Effector CD8-positive, alpha-beta T cell (primary cell): ENCODE measurements around the gene TBL1X.
"Not testable (repeated sequence)": the region's sequence is repeated elsewhere in the genome, so short reads cannot be mapped to it uniquely, and the experiment has no call there.

Experiments used
- DNase-seq: peaks from one replicate; lab custom pipeline; 2025; lab: John Stamatoyannopoulos, UW

Gene TBL1X

GRCh38 chrX:9765737-9766097 lies 300.9 kb downstream of the TBL1X start, which contains the start of gene GPR143:
Gene GPR143, minus strand, starts transcription at chrX:9765847. Its CDS starts 30 bp downstream, at chrX:9765817.
- DNase-seq, result no peak

DNA sequence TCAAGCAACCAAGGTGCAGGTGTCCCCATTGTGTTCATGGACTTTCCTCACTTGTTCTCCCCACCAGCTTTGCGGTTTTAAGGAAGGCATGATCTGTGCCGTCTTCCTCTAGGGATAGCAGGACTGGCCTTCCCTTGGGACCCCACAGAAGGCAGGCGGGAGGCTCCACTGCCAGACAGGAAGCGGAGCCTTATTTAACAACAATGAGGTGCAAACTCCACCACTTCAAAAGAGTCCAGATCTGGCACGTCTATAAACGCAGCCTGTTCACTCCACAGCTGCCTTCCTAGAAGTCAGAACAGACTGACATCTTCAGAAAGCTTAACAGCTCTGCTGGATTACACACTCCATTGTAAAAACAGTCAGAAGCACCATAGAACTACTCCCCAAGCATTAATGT lies 302.5 kb downstream of the TBL1X start:
- DNase-seq, result no peak

- not testable (repeated sequence) for DNase-seq
Observed at GRCh38 chrX:9768321-9768839, 303.5 kb downstream of the TBL1X start.

GRCh38 chrX:9770319-9770718 lies 305.5 kb downstream of the TBL1X start:
- no peak for DNase-seq

GRCh38 chrX:9772943-9773342 lies 308.1 kb downstream of the TBL1X start:
- no peak for DNase-seq

GRCh38 chrX:9775930-9776329 lies 311.1 kb downstream of the TBL1X start:
- DNase-seq, result no peak

DNA sequence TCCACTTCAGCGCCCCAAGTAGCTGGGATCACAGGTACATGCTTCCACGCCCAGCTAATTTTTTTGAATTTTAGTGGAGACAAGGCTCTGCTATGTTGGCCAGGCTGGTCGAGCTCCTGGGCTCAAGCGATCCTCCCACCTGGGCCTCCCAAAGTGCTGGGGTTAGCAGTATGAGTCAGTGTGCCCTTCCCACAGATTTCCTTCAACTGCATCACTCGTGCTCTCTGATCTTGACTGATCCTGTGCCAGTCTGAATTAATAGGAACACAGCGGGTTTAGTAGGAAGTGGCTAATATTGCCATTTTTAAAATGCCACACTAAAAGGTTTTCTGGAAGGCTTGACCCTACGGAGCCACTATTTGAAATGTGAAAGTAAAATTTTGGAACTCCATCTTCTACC lies 317.1 kb downstream of the TBL1X start:
- no peak for DNase-seq

DNA sequence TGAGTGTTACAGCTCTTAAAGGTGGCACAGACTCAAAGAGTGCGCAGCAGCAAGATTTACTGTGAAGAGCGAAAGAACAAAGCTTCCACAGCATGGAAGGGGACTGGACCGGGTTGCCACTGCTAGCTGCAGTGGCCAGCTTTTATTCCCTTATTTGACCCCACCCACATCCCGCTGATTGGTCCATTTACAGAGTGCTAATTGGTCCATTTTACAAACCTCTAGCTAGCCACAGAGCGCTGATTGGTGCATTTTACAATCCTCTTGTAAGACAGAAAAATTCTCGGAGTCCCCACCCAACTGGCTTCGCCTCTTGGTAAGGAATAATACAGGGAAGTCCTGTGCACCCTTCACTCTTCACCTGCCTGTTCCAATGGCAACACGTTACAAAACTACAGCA lies 319.5 kb downstream of the TBL1X start:
- DNase-seq, result no peak

- DNase-seq, result no peak
Observed at GRCh38 chrX:9785254-9785943, 320.5 kb downstream of the TBL1X start.

- DNase-seq, result no peak
Observed at GRCh38 chrX:9785944-9786797, 321.3 kb downstream of the TBL1X start, which contains the start of gene SHROOM2. Gene SHROOM2, plus strand, starts transcription at chrX:9786429. Its CDS starts 117 bp downstream, at chrX:9786546.

DNA sequence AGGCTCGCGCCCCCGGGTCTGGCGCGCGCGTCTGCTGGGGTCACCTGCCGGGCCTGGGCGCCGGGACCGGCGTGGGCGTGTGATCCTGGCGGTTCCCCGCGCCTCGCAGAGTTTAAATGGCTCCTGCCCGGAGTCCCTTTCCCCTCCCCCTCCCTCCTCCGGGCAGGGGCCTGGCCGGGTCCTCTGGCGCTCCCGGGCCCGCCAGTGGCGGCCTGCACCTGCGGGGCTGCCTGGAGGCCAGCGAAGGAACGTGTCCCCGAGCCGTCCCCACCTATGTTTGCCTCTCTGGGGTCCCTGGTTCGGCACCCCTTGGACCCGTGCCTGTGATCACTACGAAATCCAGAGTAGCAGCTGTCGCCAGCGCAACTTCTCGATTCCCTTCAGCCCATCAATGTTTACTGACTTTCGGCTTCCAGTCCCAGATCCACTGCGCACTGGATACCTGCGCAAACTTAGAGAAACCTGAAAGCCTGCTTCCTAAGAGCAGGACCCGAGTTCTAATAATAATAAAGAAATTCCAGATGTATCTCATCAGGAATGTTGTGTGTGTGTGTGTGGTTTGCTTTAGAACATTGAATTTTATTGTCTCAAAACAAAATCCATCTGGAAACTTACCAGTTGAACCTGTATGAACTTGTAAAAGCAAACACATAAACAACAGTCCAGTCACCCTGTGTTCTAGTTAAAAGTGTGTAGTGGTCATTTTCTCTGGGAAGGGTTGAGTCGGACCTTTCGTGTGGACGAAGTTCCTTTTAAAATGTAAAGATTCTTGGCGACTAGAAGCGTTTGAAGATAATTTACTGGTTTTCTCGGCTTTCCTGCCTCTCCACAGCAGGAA lies 322.2 kb downstream of the TBL1X start:
- no peak for DNase-seq

DNA sequence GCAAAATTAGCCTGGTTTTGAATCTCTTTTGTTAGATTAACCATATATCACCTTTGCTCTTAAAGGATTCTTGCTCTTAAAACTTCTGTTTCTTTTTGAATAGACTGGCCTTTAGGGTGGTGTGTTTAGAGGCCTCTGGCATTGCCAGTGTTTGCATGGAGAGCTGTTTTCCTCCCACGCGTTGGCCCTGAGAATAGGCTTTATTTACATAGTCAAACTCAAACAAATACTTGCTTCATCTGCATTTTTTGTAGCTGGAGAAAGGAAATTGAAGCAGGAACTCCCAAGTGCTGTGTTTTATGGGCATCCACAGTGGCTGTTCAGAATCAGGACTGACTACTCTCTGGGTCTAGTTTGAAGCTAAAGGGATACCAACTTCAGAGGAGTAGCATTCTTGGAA lies 324.1 kb downstream of the TBL1X start:
- no peak for DNase-seq

DNA sequence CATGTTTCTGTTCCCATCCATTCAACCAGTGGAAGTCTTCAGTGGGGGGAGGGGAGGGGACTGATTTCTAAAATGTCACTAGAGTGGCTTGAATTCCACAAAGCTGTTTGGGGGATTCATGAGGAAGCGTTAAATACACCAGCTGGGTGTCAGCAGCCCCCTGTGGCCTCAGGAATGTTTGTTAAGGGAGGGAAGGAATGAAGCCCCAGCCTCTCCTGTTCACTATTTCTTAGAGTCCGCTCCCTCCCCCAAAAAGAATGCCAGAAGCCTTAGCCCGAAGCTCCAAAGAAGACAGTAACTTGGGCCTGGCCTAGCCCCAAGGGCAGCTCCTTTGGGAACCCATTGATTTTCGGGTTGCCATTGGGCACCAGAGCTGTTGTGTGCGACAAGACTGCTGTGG lies 324.7 kb downstream of the TBL1X start:
- no peak for DNase-seq
